ENCODE measurements around the gene COPZ2. TPM values are rescaled to one million over a fixed set of nuclear protein-coding genes. Genes with fewer than 3 reads are reported as not detected.
A peak's percentile ranks its signal among the peaks of the same experiment; 100 is the strongest.

Gene COPZ2
- total RNA-seq, 1 donor from 2014 or later, result 155 TPM

DNA sequence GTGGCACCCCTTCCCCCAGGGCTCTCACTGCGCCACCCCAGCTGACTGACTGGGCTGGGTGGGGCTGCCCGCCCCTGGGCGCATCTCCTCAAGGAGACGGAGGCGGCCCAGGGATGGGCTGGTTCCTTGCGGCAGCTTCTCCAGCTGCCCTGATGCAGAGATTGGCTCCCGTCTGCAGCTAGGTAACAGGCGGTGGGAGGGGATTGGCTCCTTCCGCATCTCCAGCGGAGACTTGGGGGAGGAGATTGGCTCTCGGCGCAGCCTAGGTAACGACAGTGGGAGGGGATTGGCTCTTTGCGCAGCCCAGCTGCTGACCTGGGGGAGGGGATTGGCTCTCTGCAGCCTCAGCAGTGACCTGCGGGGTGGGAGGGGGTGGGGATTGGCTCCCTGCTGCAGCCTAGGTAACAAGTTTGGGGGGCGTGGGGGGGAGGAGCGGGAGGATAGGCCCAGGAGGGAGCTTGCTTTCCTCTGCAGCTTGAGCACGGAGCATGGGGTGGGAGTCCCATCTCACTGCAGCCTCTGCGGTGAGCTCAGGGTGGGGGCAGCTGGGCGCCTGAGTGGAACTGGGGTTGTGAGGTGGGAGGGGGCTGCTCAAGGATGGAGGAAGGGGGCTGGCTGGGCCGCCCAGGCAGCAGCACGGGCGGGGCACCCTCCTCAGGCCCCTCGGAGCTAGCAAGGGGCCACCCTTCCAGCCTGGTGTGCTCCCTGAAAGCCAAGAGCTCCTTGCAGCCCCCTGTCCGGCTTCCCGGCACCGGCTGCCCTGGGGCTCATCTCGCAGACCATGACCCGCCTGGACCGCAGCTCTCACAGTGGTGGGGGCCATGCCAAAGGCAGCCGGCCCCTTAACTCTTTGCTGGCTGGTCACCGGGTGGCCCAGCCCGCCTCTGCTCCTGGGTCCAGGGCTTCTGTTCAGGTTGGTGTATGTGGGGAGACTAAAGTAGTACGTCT is 16.9 kb upstream of the COPZ2 start:
- Histone ChIP-seq H3K27me3 (no peaks in the 10 kb centered on the region), H3K27ac (peak overlapping the region; percentile 90 to 95), H3K4me1 (peaks cover 43 to 62% of the 10 kb centered on the region in 2 donors), H3K4me3 (peak overlapping the region; percentile 37 to 88), H3K9me3 (no peaks in the 10 kb centered on the region), H3K36me3 (peaks cover 36 to 56% of the 10 kb centered on the region in 2 donors)
- DNase-seq (ENCODE audit: low spot score in 2 of 2), result no peak
- TF ChIP-seq, protein P1, sequence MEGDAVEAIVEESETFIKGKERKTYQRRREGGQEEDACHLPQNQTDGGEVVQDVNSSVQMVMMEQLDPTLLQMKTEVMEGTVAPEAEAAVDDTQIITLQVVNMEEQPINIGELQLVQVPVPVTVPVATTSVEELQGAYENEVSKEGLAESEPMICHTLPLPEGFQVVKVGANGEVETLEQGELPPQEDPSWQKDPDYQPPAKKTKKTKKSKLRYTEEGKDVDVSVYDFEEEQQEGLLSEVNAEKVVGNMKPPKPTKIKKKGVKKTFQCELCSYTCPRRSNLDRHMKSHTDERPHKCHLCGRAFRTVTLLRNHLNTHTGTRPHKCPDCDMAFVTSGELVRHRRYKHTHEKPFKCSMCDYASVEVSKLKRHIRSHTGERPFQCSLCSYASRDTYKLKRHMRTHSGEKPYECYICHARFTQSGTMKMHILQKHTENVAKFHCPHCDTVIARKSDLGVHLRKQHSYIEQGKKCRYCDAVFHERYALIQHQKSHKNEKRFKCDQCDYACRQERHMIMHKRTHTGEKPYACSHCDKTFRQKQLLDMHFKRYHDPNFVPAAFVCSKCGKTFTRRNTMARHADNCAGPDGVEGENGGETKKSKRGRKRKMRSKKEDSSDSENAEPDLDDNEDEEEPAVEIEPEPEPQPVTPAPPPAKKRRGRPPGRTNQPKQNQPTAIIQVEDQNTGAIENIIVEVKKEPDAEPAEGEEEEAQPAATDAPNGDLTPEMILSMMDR (IDR thresholded peaks at IDR 0.05), result no peak
- intact Hi-C loops (cut with DNase I), result loop anchor here (10.0 kb wide), 1 partner anchor 1140 kb away; no protein-coding TSS in a partner anchor

DNA sequence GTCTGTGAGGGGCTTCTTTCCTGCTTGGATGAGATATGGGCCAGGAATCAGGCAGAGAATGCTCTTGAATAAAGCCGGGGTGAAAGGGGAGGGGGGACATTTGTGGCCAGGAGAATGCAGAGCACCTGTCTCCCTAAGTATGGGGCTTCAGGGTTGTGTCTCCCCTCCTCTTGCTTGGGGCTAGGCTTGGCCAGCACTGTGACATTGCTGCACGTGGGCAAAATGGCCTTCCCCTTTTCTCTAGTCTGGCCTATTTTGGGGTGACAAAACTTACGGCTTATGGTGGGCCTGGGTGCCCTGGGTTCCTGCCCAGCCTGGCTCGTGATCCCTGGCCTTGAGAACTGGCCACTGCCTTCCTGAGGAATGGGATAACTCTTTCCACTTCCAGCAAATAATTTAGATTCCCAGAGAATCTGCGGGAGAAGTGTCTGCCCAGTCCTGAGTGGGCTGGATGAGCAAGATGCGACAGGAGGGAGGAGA is 16.2 kb upstream of the COPZ2 start:
- H3K27ac ChIP-seq, result peak overlapping the region; percentile 90 to 95
- no peaks in the 10 kb centered on the region for H3K27me3 ChIP-seq
- H3K9me3 ChIP-seq, result no peaks in the 10 kb centered on the region
- H3K36me3 ChIP-seq, result peaks cover 29 to 49% of the 10 kb centered on the region in 2 donors
- no peak for DNase-seq (ENCODE audit: low spot score in 2 of 2)
- peaks cover 47 to 66% of the 10 kb centered on the region in 2 donors for H3K4me1 ChIP-seq
- H3K4me3 ChIP-seq, result peak overlapping the region; percentile 37 to 88
- intact Hi-C loops (cut with DNase I), result loop anchor here (2.0 to 10.0 kb wide), 2 partner anchors 17 to 1141 kb away; partner anchors contain the start of gene COPZ2
- TF ChIP-seq, protein P1 (IDR thresholded peaks at IDR 0.05), result no peak

DNA sequence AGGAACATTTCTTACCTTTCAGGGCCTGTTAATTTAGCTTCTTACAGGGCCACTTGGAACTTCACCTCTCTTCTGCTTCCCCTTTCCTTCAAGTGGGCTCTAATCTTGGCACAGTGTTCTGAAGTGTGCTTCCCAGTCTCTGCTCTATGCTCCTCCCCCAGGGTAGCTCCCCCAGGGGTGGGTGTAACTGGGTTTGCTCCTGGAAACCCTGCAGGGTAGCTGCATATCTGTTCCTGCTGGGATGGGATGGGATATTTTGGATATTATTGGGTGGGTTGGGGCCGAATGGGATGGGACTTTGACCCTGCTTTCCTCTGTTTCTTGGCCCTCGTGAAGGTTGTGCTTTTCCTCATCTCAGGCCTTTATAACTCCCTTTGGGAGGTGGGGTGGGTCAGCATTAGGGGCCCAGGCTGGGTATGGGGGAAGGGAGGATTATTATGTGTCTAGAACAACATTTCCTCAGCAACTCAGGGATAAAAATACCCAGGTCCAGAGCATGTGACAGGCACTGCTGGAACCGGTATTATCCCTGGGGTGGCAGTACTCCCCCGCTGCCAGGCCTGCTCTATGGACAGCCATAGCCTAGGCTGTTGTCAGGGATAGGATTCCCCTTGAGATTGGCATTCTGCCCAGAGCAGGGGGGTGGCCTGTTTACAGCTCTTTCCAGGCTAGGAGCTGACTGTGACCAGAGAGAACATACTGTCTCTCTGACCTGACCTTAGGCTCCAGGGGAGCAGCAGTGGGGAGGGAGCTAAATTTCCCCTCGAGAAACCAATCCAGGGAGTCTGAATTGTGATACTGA is 15.6 kb upstream of the COPZ2 start:
- H3K27me3 ChIP-seq, result no peaks in the 10 kb centered on the region
- peak; percentile 45 to 77 for DNase-seq (ENCODE audit: low spot score in 2 of 2)
- intact Hi-C loops (cut with DNase I), result loop anchor here (2.0 to 10.0 kb wide), 2 partner anchors 16 to 1142 kb away; partner anchors contain the start of gene COPZ2

GRCh38 chr17:48051706-48052486 is 14.3 kb upstream of the COPZ2 start:
- Histone ChIP-seq H3K9me3 (no peaks in the 10 kb centered on the region), H3K4me1 (peaks cover 47 to 66% of the 10 kb centered on the region in 2 donors), H3K27ac (peak overlapping the region; percentile 90 to 95), H3K36me3 (peaks cover 10 to 30% of the 10 kb centered on the region in 2 donors), H3K27me3 (no peaks in the 10 kb centered on the region), H3K4me3 (peak overlapping the region; percentile 39 to 88)
- intact Hi-C loops (cut with DNase I), result loop anchor here (2.0 to 10.0 kb wide), 2 partner anchors 15 to 1143 kb away; partner anchors contain the start of gene COPZ2
- DNase-seq (ENCODE audit: low spot score in 2 of 2), result peak in 1 of 2 donors; percentile 81
- TF ChIP-seq, protein P1 (IDR thresholded peaks at IDR 0.05), result no peak

More for the DNA sequence above, 15.6 kb upstream of the COPZ2 start:
- TF ChIP-seq, protein P1 (IDR thresholded peaks at IDR 0.05), result no peak
- Histone ChIP-seq H3K4me1 (peaks cover 47 to 66% of the 10 kb centered on the region in 2 donors), H3K36me3 (peaks cover 22 to 43% of the 10 kb centered on the region in 2 donors), H3K4me3 (peak overlapping the region; percentile 39 to 88), H3K9me3 (no peaks in the 10 kb centered on the region), H3K27ac (peak overlapping the region; percentile 90 to 95)

Data from ascending aorta (tissue), 2 donors.